ENCODE measurements around the gene NKX2-2. TPM values are rescaled to one million over a fixed set of nuclear protein-coding genes. Genes with fewer than 3 reads are reported as not detected.

The NKX2-2 gene
- total RNA-seq (not detected in 2 replicates), polyA plus RNA-seq (not detected in 2 replicates), polyA minus RNA-seq (ENCODE audit: low replicate concordance) (not detected in 2 replicates)
- not detected in 2 replicates for polyA plus RNA-seq (2012)

DNA sequence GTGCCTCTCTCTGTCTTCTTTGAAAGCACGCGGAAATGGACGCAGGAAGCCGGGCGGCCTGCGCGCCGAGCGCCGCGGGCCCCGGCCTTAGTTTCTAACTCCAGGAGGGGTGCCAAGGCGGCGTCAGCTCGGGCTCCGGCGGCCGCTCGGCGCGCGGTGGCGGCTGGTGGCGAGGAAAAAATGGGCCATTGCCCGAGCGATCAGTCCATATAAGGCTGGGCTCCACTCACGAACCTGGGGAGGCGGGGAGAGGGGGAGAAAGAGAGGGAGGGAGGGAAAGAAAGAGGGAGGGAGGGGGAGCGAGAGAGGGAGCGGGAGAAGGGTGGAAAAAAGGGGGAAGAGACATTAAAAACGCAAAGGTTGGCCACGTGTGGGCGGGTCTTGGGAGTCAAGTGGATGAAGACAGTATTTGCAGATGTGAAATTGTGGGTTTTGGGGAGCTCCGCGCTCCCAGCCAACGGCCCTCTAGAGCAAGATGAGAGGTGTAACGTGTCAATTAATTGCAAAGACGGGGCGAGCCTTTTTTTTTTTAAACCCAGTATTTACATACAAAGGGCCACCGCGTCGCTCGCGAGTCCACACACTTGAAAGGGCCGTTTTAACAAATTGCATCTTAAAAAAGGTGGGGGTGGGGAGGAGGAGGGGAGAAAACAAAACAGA is at the start of gene NKX2-2:
NKX2-2 (minus strand) TSS at position 184 of the 660 bp plus-strand sequence. CDS start 395 bp downstream, outside the sequence.
- Histone ChIP-seq H3K79me2 (ENCODE audit: control insufficient read depth, insufficient read depth, low read length) (no peaks in the 10 kb centered on the region), H3K27me3 (ENCODE audit: control insufficient read depth, insufficient read depth, low read length) (peaks cover 79% of the 10 kb centered on the region), H4K20me1 (ENCODE audit: control insufficient read depth, extremely low read depth, insufficient read depth, low read length) (no peaks in the 10 kb centered on the region), H3K9ac (ENCODE audit: insufficient read depth, low read length) (no peak within 1 kb of the TSS), H3K4me2 (ENCODE audit: extremely low read depth, insufficient read depth, low read length) (peak within 1 kb of the TSS; percentile 35), H3K4me1 (ENCODE audit: control insufficient read depth, extremely low read depth, insufficient read depth, low read length) (no peaks in the 10 kb centered on the region), H2AFZ (ENCODE audit: low read length) (no peak within 1 kb of the TSS), H3K27ac (ENCODE audit: insufficient read depth, low read length) (no peak within 1 kb of the TSS), H3K36me3 (ENCODE audit: control insufficient read depth, insufficient read depth, low read length) (no peaks in the 10 kb centered on the region), H3K4me3 (replicated peaks in 1 of 4; ENCODE audit: control extremely low read depth in 1 of 4, insufficient read depth in 1 of 4, low read depth in 3 of 4, low read length in 4 of 4) (peak within 1 kb of the TSS in 1 of 4 experiments; percentile 40), H3K9me3 (ENCODE audit: control insufficient read depth, insufficient read depth, low read depth, low read length) (no peaks in the 10 kb centered on the region)
- DNase-seq (ENCODE audit: low read depth in 2 of 2), result peak in 1 of 2 donors; percentile 56
- no peak for TF ChIP-seq CTCF (conservative IDR thresholded peaks at IDR 0.05 in 1 of 2, IDR thresholded peaks at IDR 0.05 in 1 of 2; ENCODE audit: low read depth in 1 of 2, low read length in 2 of 2)
- peak; percentile 82 for TF ChIP-seq EZH2 (IDR thresholded peaks at IDR 0.05; ENCODE audit: low read length, missing control alignments)

DNA sequence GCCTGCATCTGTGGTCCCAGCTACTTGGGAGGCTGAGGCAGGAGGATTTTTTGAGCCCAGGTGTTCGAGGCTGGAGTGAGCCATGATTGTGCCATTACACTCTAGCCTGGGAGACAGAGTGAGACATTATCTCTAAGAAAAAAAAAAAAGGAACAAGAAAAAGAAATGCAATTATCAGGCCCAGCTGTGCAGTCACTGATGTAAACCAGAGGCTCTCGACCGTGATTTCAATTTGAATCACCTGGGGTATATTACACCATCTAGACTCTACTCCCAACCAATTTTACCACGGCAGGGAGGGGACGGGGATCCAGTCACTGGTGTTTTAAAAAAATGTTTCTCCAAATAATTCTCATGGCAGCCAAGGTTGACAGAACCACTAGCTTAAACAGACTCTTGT is 48.8 kb upstream of the NKX2-2 start:
- Histone ChIP-seq H3K4me3 (replicated peaks in 1 of 4; ENCODE audit: control extremely low read depth in 1 of 4, insufficient read depth in 1 of 4, low read depth in 3 of 4, low read length in 4 of 4) (no peak overlapping the region), H3K27ac (ENCODE audit: insufficient read depth, low read length) (no peak overlapping the region), H4K20me1 (ENCODE audit: control insufficient read depth, extremely low read depth, insufficient read depth, low read length) (no peaks in the 10 kb centered on the region), H3K36me3 (ENCODE audit: control insufficient read depth, insufficient read depth, low read length) (no peaks in the 10 kb centered on the region), H3K9ac (ENCODE audit: insufficient read depth, low read length) (no peak overlapping the region), H3K4me2 (ENCODE audit: extremely low read depth, insufficient read depth, low read length) (no peak overlapping the region), H3K79me2 (ENCODE audit: control insufficient read depth, insufficient read depth, low read length) (no peaks in the 10 kb centered on the region), H3K4me1 (ENCODE audit: control insufficient read depth, extremely low read depth, insufficient read depth, low read length) (no peaks in the 10 kb centered on the region), H3K27me3 (ENCODE audit: control insufficient read depth, insufficient read depth, low read length) (no peaks in the 10 kb centered on the region), H3K9me3 (ENCODE audit: control insufficient read depth, insufficient read depth, low read depth, low read length) (no peaks in the 10 kb centered on the region), H2AFZ (ENCODE audit: low read length) (no peak overlapping the region)
- TF ChIP-seq CTCF (conservative IDR thresholded peaks at IDR 0.05 in 1 of 2, IDR thresholded peaks at IDR 0.05 in 1 of 2; ENCODE audit: low read depth in 1 of 2, low read length in 2 of 2), result no peak
- no peak for TF ChIP-seq EZH2 (IDR thresholded peaks at IDR 0.05; ENCODE audit: low read length, missing control alignments)
- no peak for DNase-seq (ENCODE audit: low read depth in 2 of 2)

- DNase-seq (ENCODE audit: low read depth in 2 of 2), result no peak
- Histone ChIP-seq H3K36me3 (ENCODE audit: control insufficient read depth, insufficient read depth, low read length) (no peaks in the 10 kb centered on the region), H4K20me1 (ENCODE audit: control insufficient read depth, extremely low read depth, insufficient read depth, low read length) (no peaks in the 10 kb centered on the region), H3K4me3 (replicated peaks in 1 of 4; ENCODE audit: control extremely low read depth in 1 of 4, insufficient read depth in 1 of 4, low read depth in 3 of 4, low read length in 4 of 4) (no peak overlapping the region), H3K27me3 (ENCODE audit: control insufficient read depth, insufficient read depth, low read length) (no peaks in the 10 kb centered on the region), H3K9me3 (ENCODE audit: control insufficient read depth, insufficient read depth, low read depth, low read length) (no peaks in the 10 kb centered on the region), H3K4me1 (ENCODE audit: control insufficient read depth, extremely low read depth, insufficient read depth, low read length) (no peaks in the 10 kb centered on the region), H3K79me2 (ENCODE audit: control insufficient read depth, insufficient read depth, low read length) (no peaks in the 10 kb centered on the region), H2AFZ (ENCODE audit: low read length) (no peak overlapping the region), H3K27ac (ENCODE audit: insufficient read depth, low read length) (no peak overlapping the region), H3K4me2 (ENCODE audit: extremely low read depth, insufficient read depth, low read length) (no peak overlapping the region), H3K9ac (ENCODE audit: insufficient read depth, low read length) (no peak overlapping the region)
- TF ChIP-seq EZH2 (IDR thresholded peaks at IDR 0.05; ENCODE audit: low read length, missing control alignments), result no peak
- TF ChIP-seq CTCF (conservative IDR thresholded peaks at IDR 0.05 in 1 of 2, IDR thresholded peaks at IDR 0.05 in 1 of 2; ENCODE audit: low read depth in 1 of 2, low read length in 2 of 2), result no peak
Measured at GRCh38 chr20:21559305-21559704, 45.4 kb upstream of the NKX2-2 start.
